Epithelial cell of proximal tubule (primary cell): ENCODE data around the gene CACNG5. TPM values are rescaled to one million over a fixed set of nuclear protein-coding genes. Genes with fewer than 3 reads are reported as not detected.

Source experiments
- DNase-seq: peaks from one replicate; pipeline ENCODE4 v3.0.0-alpha.2; 2011; ENCODE audit warnings: low read depth
- H3K4me3 ChIP-seq: 2 replicates; pipeline ENCODE4 v1.5.1; 2011; ENCODE audit warnings: low read depth, mild to moderate bottlenecking, low read length
- CTCF ChIP-seq: conservative IDR thresholded peaks from 2 replicates; pipeline ENCODE4 v1.5.1; 2012; ENCODE audit warnings: low read depth, mild to moderate bottlenecking, low read length
- total RNA-seq: library from RNA; depleted of rRNA; stranded (reverse); fragments of >200 nt; gene quantifications from 2 replicates; pipeline ENCODE4 v1.2.3, GENCODE V29; 2015

The CACNG5 gene, protein sequence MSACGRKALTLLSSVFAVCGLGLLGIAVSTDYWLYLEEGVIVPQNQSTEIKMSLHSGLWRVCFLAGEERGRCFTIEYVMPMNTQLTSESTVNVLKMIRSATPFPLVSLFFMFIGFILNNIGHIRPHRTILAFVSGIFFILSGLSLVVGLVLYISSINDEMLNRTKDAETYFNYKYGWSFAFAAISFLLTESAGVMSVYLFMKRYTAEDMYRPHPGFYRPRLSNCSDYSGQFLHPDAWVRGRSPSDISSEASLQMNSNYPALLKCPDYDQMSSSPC
- not detected in 2 replicates for total RNA-seq

GRCh38 chr17:66834919-66835454 is at the start of gene CACNG5:
TSS of gene CACNG5 (plus strand) at chr17:66835117. CDS start at chr17:66877333, 42,216 bp downstream.
- no peak for DNase-seq
- no peak within 1 kb of the TSS for H3K4me3 ChIP-seq
- no peak for TF ChIP-seq CTCF

- DNase-seq, result no peak
- no peak for TF ChIP-seq CTCF
- no peak overlapping the region for H3K4me3 ChIP-seq
Observed at GRCh38 chr17:66786107-66786506, 48.8 kb upstream of the CACNG5 start.

- DNase-seq, result no peak
- no peak overlapping the region for H3K4me3 ChIP-seq
- no peak for TF ChIP-seq CTCF
Observed at GRCh38 chr17:66787914-66788313, 47.0 kb upstream of the CACNG5 start.

DNA sequence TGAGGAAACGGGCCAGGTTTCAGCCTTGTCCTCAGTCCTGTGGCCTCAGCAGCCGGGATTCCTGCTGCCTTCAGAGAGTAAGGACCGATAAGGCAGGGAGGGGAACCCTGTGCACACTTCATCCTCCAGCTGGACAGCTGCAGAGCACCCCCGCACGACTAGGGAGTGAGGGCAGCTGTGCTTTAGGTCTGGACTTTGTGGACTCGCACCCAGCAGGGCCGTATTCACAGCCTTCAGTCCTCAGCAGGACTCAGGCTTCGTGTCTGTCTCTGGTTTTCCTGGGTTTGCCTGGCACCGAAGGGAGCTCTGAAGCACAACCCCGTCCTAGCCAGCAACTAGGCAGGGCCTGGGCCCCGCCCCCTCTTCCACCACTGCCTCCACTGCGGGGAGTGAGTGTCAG is 45.8 kb upstream of the CACNG5 start:
- TF ChIP-seq CTCF, result no peak
- no peak for DNase-seq
- H3K4me3 ChIP-seq, result no peak overlapping the region

DNA sequence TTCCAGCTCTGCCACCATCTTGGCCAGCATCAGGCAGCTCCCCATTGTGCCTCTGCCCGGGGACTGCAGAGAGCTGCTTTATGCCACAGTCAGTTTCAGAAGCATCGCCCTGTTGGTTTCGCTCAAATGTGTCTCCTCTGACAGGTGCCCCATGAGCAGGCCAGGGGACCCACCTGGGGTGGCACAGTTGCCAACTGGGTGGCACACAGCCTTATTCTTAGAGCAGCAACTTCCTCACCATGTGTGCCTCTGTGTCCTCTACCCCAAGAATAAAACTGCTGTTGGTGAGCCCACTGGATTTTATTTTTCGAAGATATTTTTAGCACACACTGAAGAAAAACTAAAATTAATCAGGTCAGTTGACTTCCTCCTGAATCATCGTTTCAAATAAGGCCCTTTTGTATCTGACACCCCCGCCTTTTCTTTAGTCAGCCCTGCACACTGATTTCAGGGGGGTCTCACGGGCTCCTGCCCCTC is 44.9 kb upstream of the CACNG5 start:
- no peak for DNase-seq
- H3K4me3 ChIP-seq, result no peak overlapping the region
- no peak for TF ChIP-seq CTCF

- TF ChIP-seq CTCF, result no peak
- no peak overlapping the region for H3K4me3 ChIP-seq
- DNase-seq, result no peak
Observed at GRCh38 chr17:66790501-66791061, 44.3 kb upstream of the CACNG5 start.

DNA sequence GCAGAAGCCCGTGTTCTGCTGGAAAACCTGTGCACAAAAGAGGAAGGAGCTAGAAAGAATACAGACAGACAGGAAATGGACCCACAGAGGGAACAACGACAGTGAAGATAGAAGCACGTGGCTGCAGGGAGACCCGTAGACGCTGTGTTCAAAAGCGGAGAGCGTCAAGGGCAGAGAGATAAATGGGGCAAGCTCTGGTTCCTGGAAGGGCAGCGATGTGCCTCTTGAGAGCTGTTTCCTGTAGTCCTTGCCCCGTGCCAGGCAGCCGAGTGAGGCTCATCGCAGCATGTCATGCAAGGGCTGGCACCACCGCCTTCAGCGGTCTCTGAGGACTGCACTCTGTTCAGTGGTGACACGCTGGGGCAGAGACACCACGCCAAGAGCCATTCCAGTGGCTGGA is 43.6 kb upstream of the CACNG5 start:
- no peak for TF ChIP-seq CTCF
- no peak overlapping the region for H3K4me3 ChIP-seq
- no peak for DNase-seq
